Measurements from ENCODE around the gene APOA5.

Gene APOA5

GRCh38 chr11:116792869-116793771 is 1.4 kb upstream of the APOA5 start:
- peak overlapping the region; percentile 4 for H3K4me3 ChIP-seq (ENCODE audit: low read length)
- peaks cover 34% of the 10 kb centered on the region for H3K4me1 ChIP-seq (ENCODE audit: control insufficient read depth, insufficient read depth, low read length)
- no peaks in the 10 kb centered on the region for H3K27me3 ChIP-seq (replicated peaks; ENCODE audit: control insufficient read depth, insufficient read depth, low read length)
- peak; percentile 30 for DNase-seq (ENCODE audit: low read depth)
- peak overlapping the region; percentile 39 for H3K9ac ChIP-seq (ENCODE audit: low read length)
- H3K9me3 ChIP-seq (ENCODE audit: control insufficient read depth, low read length) = no peaks in the 10 kb centered on the region
- H3K36me3 ChIP-seq (ENCODE audit: control insufficient read depth, insufficient read depth, low read length, severe bottlenecking) = no peaks in the 10 kb centered on the region

DNA sequence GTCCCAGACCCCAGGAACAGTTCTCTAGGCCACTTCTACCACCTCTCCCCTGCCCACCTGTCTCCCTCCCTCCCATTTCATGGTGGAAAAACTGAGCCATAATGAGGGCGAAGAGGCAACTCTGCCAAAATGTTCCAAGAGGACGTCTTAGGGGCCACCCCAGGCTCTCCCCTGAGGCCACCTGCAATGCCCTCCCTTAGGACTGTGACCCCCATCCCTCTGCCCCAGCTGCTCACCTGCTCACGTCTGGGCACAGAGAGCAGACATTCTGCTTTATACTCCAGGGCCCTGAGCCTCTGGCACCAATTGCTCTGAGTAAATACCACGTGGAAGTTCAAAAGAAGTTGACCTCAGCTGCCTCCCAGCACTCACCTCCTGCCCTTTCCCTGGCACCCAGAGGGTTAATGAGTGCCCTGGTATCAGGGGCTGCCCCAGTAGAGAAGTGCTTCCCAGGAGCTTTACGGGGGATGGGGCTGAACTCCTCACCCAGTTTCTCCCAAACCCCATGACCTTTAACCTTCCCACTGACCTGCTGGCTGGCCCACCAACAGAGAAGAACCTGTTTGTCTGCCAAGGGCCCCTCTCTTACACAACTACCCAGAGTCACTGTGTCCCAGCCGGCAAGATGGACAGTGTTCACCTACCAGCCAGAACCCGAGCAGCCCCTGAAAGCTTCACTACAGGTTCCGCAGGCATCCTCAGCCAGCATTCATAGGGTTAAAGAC is 627 bp upstream of the APOA5 start:
- Histone ChIP-seq H3K36me3 (ENCODE audit: control insufficient read depth, insufficient read depth, low read length, severe bottlenecking) (no peaks in the 10 kb centered on the region), H3K4me1 (ENCODE audit: control insufficient read depth, insufficient read depth, low read length) (peaks cover 34% of the 10 kb centered on the region), H3K4me3 (ENCODE audit: low read length) (peak overlapping the region; percentile 4), H3K9ac (ENCODE audit: low read length) (peak overlapping the region; percentile 39), H3K27me3 (replicated peaks; ENCODE audit: control insufficient read depth, insufficient read depth, low read length) (no peaks in the 10 kb centered on the region), H3K9me3 (ENCODE audit: control insufficient read depth, low read length) (no peaks in the 10 kb centered on the region)
- DNase-seq (ENCODE audit: low read depth) = no peak

- H3K9ac ChIP-seq (ENCODE audit: low read length) = peak overlapping the region; percentile 17
- no peaks in the 10 kb centered on the region for H3K27me3 ChIP-seq (replicated peaks; ENCODE audit: control insufficient read depth, insufficient read depth, low read length)
- H3K9me3 ChIP-seq (ENCODE audit: control insufficient read depth, low read length) = no peaks in the 10 kb centered on the region
- peaks cover 5% of the 10 kb centered on the region for H3K36me3 ChIP-seq (ENCODE audit: control insufficient read depth, insufficient read depth, low read length, severe bottlenecking)
- H3K4me1 ChIP-seq (ENCODE audit: control insufficient read depth, insufficient read depth, low read length) = peaks cover 44% of the 10 kb centered on the region
- DNase-seq (ENCODE audit: low read depth) = peak; percentile 86
- no peak overlapping the region for H3K4me3 ChIP-seq (ENCODE audit: low read length)
Measured at GRCh38 chr11:116791002-116791812, 472 bp downstream of the APOA5 start.

DNA sequence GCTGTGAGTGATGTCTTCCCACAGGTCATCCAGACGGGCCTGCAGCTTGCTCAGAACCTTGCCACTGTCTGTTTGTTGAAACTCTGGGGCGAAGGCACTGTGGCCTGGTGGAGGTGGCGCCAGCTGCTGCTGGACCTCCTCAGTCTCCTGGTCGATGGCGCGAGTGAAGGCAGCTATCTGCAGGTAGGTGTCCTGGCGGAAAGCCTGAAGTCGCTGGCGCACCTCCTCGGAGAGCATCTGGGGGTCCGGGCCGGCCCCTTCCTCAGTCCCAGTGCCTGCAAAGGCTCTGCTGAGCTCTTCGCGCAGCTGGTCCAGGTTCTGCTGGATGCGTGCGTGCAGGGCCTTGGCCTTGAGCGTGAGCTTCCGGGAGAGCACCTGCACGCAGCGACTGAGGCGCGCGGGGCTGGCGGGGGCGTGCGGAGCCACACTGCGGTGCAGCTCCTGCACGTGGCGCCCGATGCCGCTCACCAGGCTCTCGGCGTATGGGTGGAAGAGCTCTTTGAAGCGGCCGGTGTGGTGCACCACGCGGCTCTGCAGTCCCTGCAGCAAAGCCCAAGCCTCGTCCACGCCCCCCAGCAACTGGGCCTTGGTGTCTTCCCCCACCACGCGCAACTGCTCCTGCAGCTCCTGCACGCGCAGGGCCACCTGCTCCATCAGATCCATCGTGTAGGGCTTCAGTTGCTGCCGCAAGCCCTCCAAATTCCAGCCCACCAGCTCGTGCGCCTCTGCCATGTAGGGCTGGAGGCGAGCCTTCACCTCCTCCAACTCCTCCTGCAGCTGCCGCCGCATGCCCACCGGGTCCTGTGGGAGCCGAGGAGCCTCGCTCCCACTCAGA is 1.3 kb downstream of the APOA5 start:
- Histone ChIP-seq H3K9me3 (ENCODE audit: control insufficient read depth, low read length) (no peaks in the 10 kb centered on the region), H3K27me3 (replicated peaks; ENCODE audit: control insufficient read depth, insufficient read depth, low read length) (no peaks in the 10 kb centered on the region), H3K4me3 (ENCODE audit: low read length) (no peak overlapping the region), H3K36me3 (ENCODE audit: control insufficient read depth, insufficient read depth, low read length, severe bottlenecking) (peaks cover 13% of the 10 kb centered on the region), H3K4me1 (ENCODE audit: control insufficient read depth, insufficient read depth, low read length) (peaks cover 46% of the 10 kb centered on the region), H3K9ac (ENCODE audit: low read length) (no peak overlapping the region)
- DNase-seq (ENCODE audit: low read depth) = no peak

DNA sequence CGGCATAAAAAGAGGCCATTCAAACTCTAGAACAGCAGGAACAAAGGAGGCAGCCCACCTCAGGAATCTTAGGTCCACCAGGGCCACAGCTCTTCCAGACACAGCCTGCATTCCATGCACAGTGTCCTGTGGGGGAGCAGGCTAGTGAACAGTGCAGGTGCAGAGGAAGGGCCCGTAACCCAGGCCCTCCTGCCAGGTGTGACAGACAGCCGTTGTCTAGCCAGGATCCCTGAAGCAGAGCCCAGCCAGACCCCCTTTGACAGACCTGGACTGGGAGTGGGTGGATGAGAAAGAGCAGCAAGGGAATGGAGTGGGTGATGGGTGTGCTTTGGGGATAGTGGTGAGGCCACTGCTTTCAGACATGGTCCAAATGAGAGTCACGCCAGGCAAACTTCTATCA is 2.7 kb downstream of the APOA5 start:
- H3K27me3 ChIP-seq (replicated peaks; ENCODE audit: control insufficient read depth, insufficient read depth, low read length) = no peaks in the 10 kb centered on the region
- H3K4me3 ChIP-seq (ENCODE audit: low read length) = no peak overlapping the region
- H3K9me3 ChIP-seq (ENCODE audit: control insufficient read depth, low read length) = no peaks in the 10 kb centered on the region
- no peak for DNase-seq (ENCODE audit: low read depth)
- H3K9ac ChIP-seq (ENCODE audit: low read length) = no peak overlapping the region
- H3K4me1 ChIP-seq (ENCODE audit: control insufficient read depth, insufficient read depth, low read length) = peaks cover 47% of the 10 kb centered on the region
- peaks cover 27% of the 10 kb centered on the region for H3K36me3 ChIP-seq (ENCODE audit: control insufficient read depth, insufficient read depth, low read length, severe bottlenecking)

DNA sequence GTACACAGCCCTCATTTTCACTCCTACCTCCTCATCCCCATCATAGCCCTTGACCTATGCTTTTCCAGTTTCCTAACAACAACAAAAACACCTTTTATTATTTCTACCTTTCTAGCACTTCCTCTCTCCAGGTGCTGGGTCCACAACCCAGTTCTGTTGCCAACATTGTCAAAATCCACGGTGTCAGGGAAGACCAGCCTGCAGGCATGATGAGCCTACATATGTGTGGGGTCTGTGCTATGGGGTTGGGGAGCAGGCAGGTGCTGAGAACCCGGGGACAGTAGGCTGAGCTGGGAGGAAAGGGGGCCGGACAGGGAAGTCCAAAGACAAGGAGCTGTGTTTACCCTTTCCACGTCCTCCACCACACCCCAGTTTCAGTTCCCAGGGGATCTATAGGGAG is 3.1 kb downstream of the APOA5 start:
- peak overlapping the region; percentile 90 for H3K9ac ChIP-seq (ENCODE audit: low read length)
- peak overlapping the region; percentile 89 for H3K4me3 ChIP-seq (ENCODE audit: low read length)
- peaks cover 48% of the 10 kb centered on the region for H3K4me1 ChIP-seq (ENCODE audit: control insufficient read depth, insufficient read depth, low read length)
- no peak for DNase-seq (ENCODE audit: low read depth)
- H3K9me3 ChIP-seq (ENCODE audit: control insufficient read depth, low read length) = no peaks in the 10 kb centered on the region
- peaks cover 31% of the 10 kb centered on the region for H3K36me3 ChIP-seq (ENCODE audit: control insufficient read depth, insufficient read depth, low read length, severe bottlenecking)
- no peaks in the 10 kb centered on the region for H3K27me3 ChIP-seq (replicated peaks; ENCODE audit: control insufficient read depth, insufficient read depth, low read length)

DNA sequence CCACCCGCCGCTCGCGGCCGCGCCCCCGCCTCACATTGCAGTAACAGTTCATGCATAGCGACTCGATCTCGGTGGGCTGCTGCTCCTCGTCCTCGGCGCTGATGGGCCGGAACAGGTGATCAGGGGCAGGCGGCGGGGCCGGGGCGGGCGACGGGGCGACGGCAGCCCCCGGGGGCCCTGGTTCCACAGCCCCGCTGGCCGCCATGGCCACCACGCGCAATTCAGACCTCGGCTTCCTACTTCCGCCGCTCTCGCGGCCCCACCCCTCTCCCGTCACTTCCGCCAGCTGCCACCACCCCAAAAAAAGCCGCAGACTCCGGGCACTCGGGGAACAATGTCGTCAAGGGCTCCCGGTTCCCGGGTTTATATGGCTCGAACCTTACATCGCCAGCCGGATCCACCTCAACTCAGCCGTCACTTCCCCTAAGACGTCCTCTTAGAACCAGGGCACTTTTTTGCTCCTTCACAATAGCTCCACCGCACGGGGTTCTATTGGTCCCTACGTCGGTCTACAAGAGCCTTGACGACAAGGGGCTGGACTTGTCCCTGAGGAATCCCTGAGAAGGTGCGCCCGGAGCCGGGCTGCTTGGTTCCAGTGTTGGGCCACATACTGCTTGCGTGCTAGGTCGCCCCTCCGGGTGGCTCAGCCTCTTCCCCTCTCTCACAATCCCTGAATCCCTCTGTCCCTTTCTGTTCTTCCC is 3.7 kb downstream of the APOA5 start, which contains the start of gene ZPR1:
Gene ZPR1, minus strand, starts transcription at position 238 of the 701 bp plus-strand sequence. Its CDS starts 33 bp downstream, at position 205.
- peak; percentile 91 for DNase-seq (ENCODE audit: low read depth)
- Histone ChIP-seq H3K9ac (ENCODE audit: low read length) (peak within 1 kb of the TSS; percentile 90), H3K4me1 (ENCODE audit: control insufficient read depth, insufficient read depth, low read length) (peaks cover 48% of the 10 kb centered on the region), H3K9me3 (ENCODE audit: control insufficient read depth, low read length) (no peaks in the 10 kb centered on the region), H3K36me3 (ENCODE audit: control insufficient read depth, insufficient read depth, low read length, severe bottlenecking) (peaks cover 37% of the 10 kb centered on the region), H3K27me3 (replicated peaks; ENCODE audit: control insufficient read depth, insufficient read depth, low read length) (no peaks in the 10 kb centered on the region), H3K4me3 (ENCODE audit: low read length) (peak within 1 kb of the TSS; percentile 89)

DNA sequence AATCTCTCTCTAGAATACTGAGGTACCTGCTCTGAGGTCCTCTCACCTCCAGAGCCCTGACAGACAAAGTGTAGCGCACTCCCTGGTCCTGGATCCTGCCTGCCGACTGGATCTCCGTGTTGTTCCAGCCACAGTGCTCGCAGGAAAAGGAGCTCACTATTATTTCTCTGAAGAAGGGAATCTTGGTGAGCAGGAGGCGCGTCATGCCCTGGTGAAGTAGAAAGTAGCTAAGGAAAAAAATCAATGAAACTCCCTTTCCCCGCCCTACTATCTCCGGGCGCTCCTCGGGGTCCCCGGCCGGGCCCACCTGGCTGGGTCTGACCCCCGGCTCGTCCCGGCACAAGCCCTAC is 4.3 kb downstream of the APOA5 start:
- Histone ChIP-seq H3K4me3 (ENCODE audit: low read length) (peak overlapping the region; percentile 89), H3K9ac (ENCODE audit: low read length) (peak overlapping the region; percentile 90), H3K4me1 (ENCODE audit: control insufficient read depth, insufficient read depth, low read length) (peaks cover 48% of the 10 kb centered on the region), H3K9me3 (ENCODE audit: control insufficient read depth, low read length) (no peaks in the 10 kb centered on the region), H3K27me3 (replicated peaks; ENCODE audit: control insufficient read depth, insufficient read depth, low read length) (no peaks in the 10 kb centered on the region), H3K36me3 (ENCODE audit: control insufficient read depth, insufficient read depth, low read length, severe bottlenecking) (peaks cover 42% of the 10 kb centered on the region)
- DNase-seq (ENCODE audit: low read depth) = peak; percentile 43

GRCh38 chr11:116786966-116787365 is 4.7 kb downstream of the APOA5 start:
- Histone ChIP-seq H3K9ac (ENCODE audit: low read length) (peak overlapping the region; percentile 90), H3K9me3 (ENCODE audit: control insufficient read depth, low read length) (no peaks in the 10 kb centered on the region), H3K36me3 (ENCODE audit: control insufficient read depth, insufficient read depth, low read length, severe bottlenecking) (peaks cover 46% of the 10 kb centered on the region), H3K27me3 (replicated peaks; ENCODE audit: control insufficient read depth, insufficient read depth, low read length) (no peaks in the 10 kb centered on the region), H3K4me1 (ENCODE audit: control insufficient read depth, insufficient read depth, low read length) (peaks cover 48% of the 10 kb centered on the region), H3K4me3 (ENCODE audit: low read length) (peak overlapping the region; percentile 89)
- DNase-seq (ENCODE audit: low read depth) = no peak

GRCh38 chr11:116786326-116786725 is 5.4 kb downstream of the APOA5 start:
- Histone ChIP-seq H3K9me3 (ENCODE audit: control insufficient read depth, low read length) (no peaks in the 10 kb centered on the region), H3K36me3 (ENCODE audit: control insufficient read depth, insufficient read depth, low read length, severe bottlenecking) (peaks cover 52% of the 10 kb centered on the region), H3K27me3 (replicated peaks; ENCODE audit: control insufficient read depth, insufficient read depth, low read length) (no peaks in the 10 kb centered on the region), H3K9ac (ENCODE audit: low read length) (no peak overlapping the region), H3K4me1 (ENCODE audit: control insufficient read depth, insufficient read depth, low read length) (peaks cover 43% of the 10 kb centered on the region), H3K4me3 (ENCODE audit: low read length) (peak overlapping the region; percentile 89)
- no peak for DNase-seq (ENCODE audit: low read depth)

All from adipocyte (in vitro differentiated cells).